Activated CD4-positive, alpha-beta memory T cell treated with anti-CD3 and anti-CD28 coated beads for 36 hours (primary cell): Measurements from ENCODE around the gene VAC14. TPM values are rescaled to one million over a fixed set of nuclear protein-coding genes. Genes with fewer than 3 reads are reported as not detected.

Experiments used
- CTCF ChIA-PET: fragments of 350-600 bp; sonication (Branson Sonifier 250); formaldehyde crosslinking; loops from one replicate; lab custom pipeline; 2021; ENCODE audit warnings: antibody characterized with exemption, inconsistent platforms; lab: Charles Lee
- POLR2A ChIA-PET: fragments of 350-600 bp; sonication (Branson Sonifier 250); formaldehyde crosslinking; loops from one replicate; lab custom pipeline; 2021; ENCODE audit warnings: antibody characterized with exemption; lab: Charles Lee
- DNase-seq: peaks from one replicate; pipeline ENCODE4 v3.0.0-alpha.2; 2020
- H3K27ac Mint-ChIP-seq: one replicate; pipeline ENCODE4 v1.8.0; 2021; ENCODE audit warnings: mixed read lengths
- H3K27me3 Mint-ChIP-seq: one replicate; pipeline ENCODE4 v1.8.0; 2021; ENCODE audit warnings: mixed read lengths
- H3K36me3 Mint-ChIP-seq: one replicate; pipeline ENCODE4 v1.8.0; 2021; ENCODE audit warnings: mixed read lengths
- H3K4me1 Mint-ChIP-seq: one replicate; pipeline ENCODE4 v1.8.0; 2021; ENCODE audit warnings: low read depth, mixed read lengths
- H3K4me3 Mint-ChIP-seq: one replicate; pipeline ENCODE4 v1.8.0; 2021; ENCODE audit warnings: mild to moderate bottlenecking, mixed read lengths
- H3K9me3 Mint-ChIP-seq: one replicate; pipeline ENCODE4 v1.8.0; 2021; ENCODE audit warnings: mixed read lengths
- intact Hi-C: fragments of 100-400 bp; cut with micrococcal nuclease; formaldehyde crosslinking; loops from one replicate; pipeline ENCODE4 v1.15.1; 2023
- total RNA-seq, 2 experiments: library from RNA; stranded (reverse); gene quantifications; one replicate each; pipeline ENCODE4 v1.2.3, GENCODE V29; 2021

VAC14 gene
- total RNA-seq, 2 experiments from 2014 or later, result 22.2 to 25.0 TPM

GRCh38 chr16:70689970-70690891 is 110.7 kb downstream of the VAC14 start:
- intact Hi-C loops, result loop anchor here (10.0 kb wide), 1 partner anchor 45 kb away; no protein-coding TSS in a partner anchor
- no peak for DNase-seq
- H3K27me3 Mint-ChIP-seq, result peaks cover 5% of the 10 kb centered on the region
- H3K4me3 Mint-ChIP-seq, result no peak overlapping the region
- ChIA-PET CTCF (interaction anchor here (1.1 kb wide), 1 partner anchor 80 kb away, joined by 3 read pairs; no protein-coding TSS in a partner anchor), POLR2A (interaction anchor here (0.6 kb wide), 1 partner anchor 818 kb away, joined by 4 read pairs; no protein-coding TSS in a partner anchor)
- no peak overlapping the region for H3K27ac Mint-ChIP-seq
- H3K4me1 Mint-ChIP-seq, result peaks cover 2% of the 10 kb centered on the region
- H3K36me3 Mint-ChIP-seq, result peaks cover under 1% of the 10 kb centered on the region
- no peaks in the 10 kb centered on the region for H3K9me3 Mint-ChIP-seq

- Mint-ChIP-seq H3K27me3 (peaks cover 13% of the 10 kb centered on the region), H3K27ac (no peak overlapping the region), H3K36me3 (no peaks in the 10 kb centered on the region), H3K9me3 (no peaks in the 10 kb centered on the region), H3K4me3 (no peak overlapping the region), H3K4me1 (peaks cover 2% of the 10 kb centered on the region)
- no peak for DNase-seq
- intact Hi-C loops, result loop anchor here (10.0 kb wide), 1 partner anchor 45 kb away; no protein-coding TSS in a partner anchor
- CTCF ChIA-PET, result no interaction called here
- POLR2A ChIA-PET, result interaction anchor here (0.6 kb wide), 1 partner anchor 819 kb away, joined by 4 read pairs; no protein-coding TSS in a partner anchor
These were observed 111.7 kb downstream of the VAC14 start for GRCh38 chr16:70689035-70689969.

- ChIA-PET CTCF (interaction anchor here (0.7 kb wide), 1 partner anchor 83 kb away, joined by 3 read pairs; no protein-coding TSS in a partner anchor), POLR2A (no interaction called here)
- peaks cover 2% of the 10 kb centered on the region for H3K4me1 Mint-ChIP-seq
- no peak overlapping the region for H3K4me3 Mint-ChIP-seq
- no peak overlapping the region for H3K27ac Mint-ChIP-seq
- intact Hi-C loops, result loop anchor here (10.0 kb wide), 1 partner anchor 47 kb away; no protein-coding TSS in a partner anchor
- no peaks in the 10 kb centered on the region for H3K36me3 Mint-ChIP-seq
- no peak for DNase-seq
- H3K27me3 Mint-ChIP-seq, result peaks cover 16% of the 10 kb centered on the region
- H3K9me3 Mint-ChIP-seq, result no peaks in the 10 kb centered on the region
These were observed 112.7 kb downstream of the VAC14 start for GRCh38 chr16:70688246-70688742.

GRCh38 chr16:70687671-70688245 is 113.2 kb downstream of the VAC14 start:
- Mint-ChIP-seq H3K36me3 (no peaks in the 10 kb centered on the region), H3K9me3 (no peaks in the 10 kb centered on the region), H3K4me1 (peaks cover 2% of the 10 kb centered on the region), H3K27ac (no peak overlapping the region), H3K4me3 (no peak overlapping the region), H3K27me3 (peaks cover 21% of the 10 kb centered on the region)
- CTCF ChIA-PET, result interaction anchor here (0.7 kb wide), 1 partner anchor 84 kb away, joined by 3 read pairs; no protein-coding TSS in a partner anchor
- no peak for DNase-seq
- intact Hi-C loops, result loop anchor here (10.0 kb wide), 1 partner anchor 47 kb away; no protein-coding TSS in a partner anchor
- POLR2A ChIA-PET, result interaction anchor here (1.1 kb wide), 1 partner anchor 49 kb away, joined by 4 read pairs; no protein-coding TSS in a partner anchor

- Mint-ChIP-seq H3K27me3 (peaks cover 21% of the 10 kb centered on the region), H3K4me1 (peaks cover 2% of the 10 kb centered on the region), H3K9me3 (no peaks in the 10 kb centered on the region), H3K27ac (no peak overlapping the region), H3K36me3 (no peaks in the 10 kb centered on the region), H3K4me3 (no peak overlapping the region)
- intact Hi-C loops, result loop anchor here (10.0 kb wide), 1 partner anchor 48 kb away; no protein-coding TSS in a partner anchor
- ChIA-PET POLR2A (interaction anchor here (1.1 kb wide), 1 partner anchor 50 kb away, joined by 4 read pairs; no protein-coding TSS in a partner anchor), CTCF (interaction anchor here (0.6 kb wide), 1 partner anchor 31 kb away, joined by 7 read pairs; no protein-coding TSS in a partner anchor)
- no peak for DNase-seq
These were observed 113.9 kb downstream of the VAC14 start for GRCh38 chr16:70687102-70687511.

- Mint-ChIP-seq H3K9me3 (no peaks in the 10 kb centered on the region), H3K27me3 (peaks cover 21% of the 10 kb centered on the region), H3K36me3 (no peaks in the 10 kb centered on the region), H3K4me1 (peaks cover 2% of the 10 kb centered on the region), H3K4me3 (peak overlapping the region; percentile 39), H3K27ac (no peak overlapping the region)
- CTCF ChIA-PET, result interaction anchor here (0.6 kb wide), 1 partner anchor 32 kb away, joined by 7 read pairs; no protein-coding TSS in a partner anchor
- intact Hi-C loops, result loop anchor here (10.0 kb wide), 1 partner anchor 48 kb away; no protein-coding TSS in a partner anchor
- POLR2A ChIA-PET, result interaction anchor here (1.1 kb wide), 1 partner anchor 50 kb away, joined by 4 read pairs; no protein-coding TSS in a partner anchor
- no peak for DNase-seq
These were observed 114.4 kb downstream of the VAC14 start for GRCh38 chr16:70686376-70687101.

- H3K27me3 Mint-ChIP-seq, result peaks cover 21% of the 10 kb centered on the region
- CTCF ChIA-PET, result no interaction called here
- POLR2A ChIA-PET, result no interaction called here
- intact Hi-C loops, result loop anchor here (1.0 to 10.0 kb wide), 2 partner anchors 49 to 85 kb away; no protein-coding TSS in a partner anchor
- no peaks in the 10 kb centered on the region for H3K36me3 Mint-ChIP-seq
- H3K4me3 Mint-ChIP-seq, result peak within 1 kb of the TSS; percentile 39
- no peaks in the 10 kb centered on the region for H3K9me3 Mint-ChIP-seq
- DNase-seq, result peak; percentile 21
- H3K4me1 Mint-ChIP-seq, result peaks cover 2% of the 10 kb centered on the region
- H3K27ac Mint-ChIP-seq, result no peak within 1 kb of the TSS
These were observed 115.0 kb downstream of the VAC14 start, which contains the start of gene MTSS2 for GRCh38 chr16:70685938-70686375. TSS of gene MTSS2 (minus strand) at chr16:70686053. CDS start at chr16:70685791, 262 bp downstream.

- intact Hi-C loops, result loop anchor here (1.0 to 10.0 kb wide), 2 partner anchors 50 to 86 kb away; no protein-coding TSS in a partner anchor
- Mint-ChIP-seq H3K4me1 (peaks cover 2% of the 10 kb centered on the region), H3K27ac (no peak overlapping the region), H3K4me3 (peak overlapping the region; percentile 26), H3K9me3 (no peaks in the 10 kb centered on the region), H3K27me3 (peaks cover 21% of the 10 kb centered on the region), H3K36me3 (no peaks in the 10 kb centered on the region)
- ChIA-PET POLR2A (no interaction called here), CTCF (no interaction called here)
- no peak for DNase-seq
These were observed 115.7 kb downstream of the VAC14 start for GRCh38 chr16:70685061-70685937.

GRCh38 chr16:70684146-70685060 is 116.6 kb downstream of the VAC14 start:
- Mint-ChIP-seq H3K9me3 (no peaks in the 10 kb centered on the region), H3K4me1 (peaks cover 2% of the 10 kb centered on the region), H3K27ac (no peak overlapping the region), H3K4me3 (no peak overlapping the region), H3K36me3 (no peaks in the 10 kb centered on the region), H3K27me3 (peaks cover 21% of the 10 kb centered on the region)
- DNase-seq, result no peak
- intact Hi-C loops, result loop anchor here (1.0 to 10.0 kb wide), 2 partner anchors 50 to 87 kb away; no protein-coding TSS in a partner anchor
- CTCF ChIA-PET, result no interaction called here
- POLR2A ChIA-PET, result no interaction called here
